Epithelial cell of proximal tubule (primary cell): ENCODE results near the gene TMEM132E. TPM values are rescaled to one million over a fixed set of nuclear protein-coding genes. Genes with fewer than 3 reads are reported as not detected.

Source experiments
- DNase-seq: peaks from one replicate; pipeline ENCODE4 v3.0.0-alpha.2; 2011; ENCODE audit warnings: low read depth
- H3K4me3 ChIP-seq: 2 replicates; pipeline ENCODE4 v1.5.1; 2011; ENCODE audit warnings: low read depth, mild to moderate bottlenecking, low read length
- CTCF ChIP-seq: conservative IDR thresholded peaks from 2 replicates; pipeline ENCODE4 v1.5.1; 2012; ENCODE audit warnings: low read depth, mild to moderate bottlenecking, low read length
- total RNA-seq: library from RNA; depleted of rRNA; stranded (reverse); fragments of >200 nt; gene quantifications from 2 replicates; pipeline ENCODE4 v1.2.3, GENCODE V29; 2015

TMEM132E gene
- total RNA-seq, 1 donor from 2014 or later = not detected

GRCh38 chr17:34561328-34561727 is 18.1 kb upstream of the TMEM132E start:
- no peak overlapping the region for H3K4me3 ChIP-seq
- TF ChIP-seq CTCF = no peak
- DNase-seq = no peak

- TF ChIP-seq CTCF = peak; percentile 50
- H3K4me3 ChIP-seq = no peak overlapping the region
- DNase-seq = no peak
These were observed 17.0 kb upstream of the TMEM132E start for GRCh38 chr17:34562387-34562786.

GRCh38 chr17:34565713-34566112 is 13.7 kb upstream of the TMEM132E start:
- no peak overlapping the region for H3K4me3 ChIP-seq
- TF ChIP-seq CTCF = no peak
- no peak for DNase-seq

GRCh38 chr17:34566201-34566600 is 13.2 kb upstream of the TMEM132E start:
- no peak overlapping the region for H3K4me3 ChIP-seq
- no peak for TF ChIP-seq CTCF
- no peak for DNase-seq

- H3K4me3 ChIP-seq = no peak overlapping the region
- TF ChIP-seq CTCF = no peak
- no peak for DNase-seq
These were observed 12.5 kb upstream of the TMEM132E start for GRCh38 chr17:34566873-34567272.

GRCh38 chr17:34567691-34568465 is 11.5 kb upstream of the TMEM132E start:
- no peak overlapping the region for H3K4me3 ChIP-seq
- TF ChIP-seq CTCF = no peak
- no peak for DNase-seq

GRCh38 chr17:34568953-34569352 is 10.4 kb upstream of the TMEM132E start:
- H3K4me3 ChIP-seq = no peak overlapping the region
- no peak for TF ChIP-seq CTCF
- DNase-seq = no peak
